Ishikawa (cell line): ENCODE data around the gene ZDHHC11.

Experiments
- CEBPB ChIP-seq: IDR thresholded peaks from 2 replicates; pipeline ENCODE4 v1.6.1; 2012
- CREB1 ChIP-seq: IDR thresholded peaks from 2 replicates; pipeline ENCODE4 v1.6.1; 2012; ENCODE audit warnings: low read depth
- EGR1 ChIP-seq: IDR thresholded peaks from 2 replicates; pipeline ENCODE4 v1.6.1; 2012
- EP300 ChIP-seq: IDR thresholded peaks from 2 replicates; pipeline ENCODE4 v1.6.1; 2012; ENCODE audit warnings: borderline replicate concordance
- FOXM1 ChIP-seq: IDR thresholded peaks from 2 replicates; pipeline ENCODE4 v1.6.1; 2012; ENCODE audit warnings: low read depth, borderline replicate concordance
- NFIC ChIP-seq: IDR thresholded peaks from 2 replicates; pipeline ENCODE4 v1.6.1; 2012
- RAD21 ChIP-seq: IDR thresholded peaks from 2 replicates; pipeline ENCODE4 v1.6.1; 2012; ENCODE audit warnings: low read depth
- TAF1 ChIP-seq: IDR thresholded peaks from 2 replicates; pipeline ENCODE4 v1.6.1; 2012; ENCODE audit warnings: low read depth, mild to moderate bottlenecking
- TCF12 ChIP-seq: IDR thresholded peaks from 2 replicates; pipeline ENCODE4 v1.6.1; 2012; ENCODE audit warnings: low read depth
- TEAD4 ChIP-seq: IDR thresholded peaks from 2 replicates; pipeline ENCODE4 v1.6.1; 2012
- YY1 ChIP-seq: IDR thresholded peaks from 2 replicates; pipeline ENCODE4 v1.6.1; 2012; ENCODE audit warnings: low read depth
- ZBTB7A ChIP-seq: IDR thresholded peaks from 2 replicates; pipeline ENCODE4 v1.6.1; 2012; ENCODE audit warnings: low read depth
- TF ChIP-seq, protein P1 (sequence below): IDR thresholded peaks from 2 replicates; pipeline ENCODE4 v1.6.1; 2012; ENCODE audit warnings: low read depth, mild to moderate bottlenecking
- TF ChIP-seq, protein P2 (sequence below): IDR thresholded peaks from 2 replicates; pipeline ENCODE4 v1.6.1; 2012
- TF ChIP-seq, protein P3 (sequence below): IDR thresholded peaks from 2 replicates; pipeline ENCODE4 v1.6.1; 2012

Gene ZDHHC11

DNA sequence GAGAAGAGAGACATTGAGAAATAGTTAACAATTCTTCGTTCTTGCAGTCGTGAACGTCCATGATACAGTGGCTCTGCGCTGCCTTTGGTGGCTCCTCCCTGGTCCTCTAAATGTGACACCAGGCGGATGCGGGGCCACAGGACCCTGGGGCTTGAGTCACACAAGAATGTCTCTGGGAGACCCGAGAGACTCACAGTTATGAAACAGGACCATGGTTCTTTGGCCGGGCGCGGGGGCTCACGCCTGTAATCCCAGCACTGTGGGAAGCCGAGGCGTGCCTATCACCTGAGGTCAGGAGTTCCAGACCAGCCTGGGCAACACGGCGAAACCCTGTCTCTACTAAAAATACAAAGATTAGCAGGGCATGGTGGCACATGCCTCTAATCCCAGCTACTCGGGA, 767 bp upstream of the ZDHHC11 start:
- TF ChIP-seq RAD21 (no peak), TEAD4 (no peak), NFIC (no peak), CREB1 (no peak)
- TF ChIP-seq, protein P1, sequence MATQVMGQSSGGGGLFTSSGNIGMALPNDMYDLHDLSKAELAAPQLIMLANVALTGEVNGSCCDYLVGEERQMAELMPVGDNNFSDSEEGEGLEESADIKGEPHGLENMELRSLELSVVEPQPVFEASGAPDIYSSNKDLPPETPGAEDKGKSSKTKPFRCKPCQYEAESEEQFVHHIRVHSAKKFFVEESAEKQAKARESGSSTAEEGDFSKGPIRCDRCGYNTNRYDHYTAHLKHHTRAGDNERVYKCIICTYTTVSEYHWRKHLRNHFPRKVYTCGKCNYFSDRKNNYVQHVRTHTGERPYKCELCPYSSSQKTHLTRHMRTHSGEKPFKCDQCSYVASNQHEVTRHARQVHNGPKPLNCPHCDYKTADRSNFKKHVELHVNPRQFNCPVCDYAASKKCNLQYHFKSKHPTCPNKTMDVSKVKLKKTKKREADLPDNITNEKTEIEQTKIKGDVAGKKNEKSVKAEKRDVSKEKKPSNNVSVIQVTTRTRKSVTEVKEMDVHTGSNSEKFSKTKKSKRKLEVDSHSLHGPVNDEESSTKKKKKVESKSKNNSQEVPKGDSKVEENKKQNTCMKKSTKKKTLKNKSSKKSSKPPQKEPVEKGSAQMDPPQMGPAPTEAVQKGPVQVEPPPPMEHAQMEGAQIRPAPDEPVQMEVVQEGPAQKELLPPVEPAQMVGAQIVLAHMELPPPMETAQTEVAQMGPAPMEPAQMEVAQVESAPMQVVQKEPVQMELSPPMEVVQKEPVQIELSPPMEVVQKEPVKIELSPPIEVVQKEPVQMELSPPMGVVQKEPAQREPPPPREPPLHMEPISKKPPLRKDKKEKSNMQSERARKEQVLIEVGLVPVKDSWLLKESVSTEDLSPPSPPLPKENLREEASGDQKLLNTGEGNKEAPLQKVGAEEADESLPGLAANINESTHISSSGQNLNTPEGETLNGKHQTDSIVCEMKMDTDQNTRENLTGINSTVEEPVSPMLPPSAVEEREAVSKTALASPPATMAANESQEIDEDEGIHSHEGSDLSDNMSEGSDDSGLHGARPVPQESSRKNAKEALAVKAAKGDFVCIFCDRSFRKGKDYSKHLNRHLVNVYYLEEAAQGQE = no peak

DNA sequence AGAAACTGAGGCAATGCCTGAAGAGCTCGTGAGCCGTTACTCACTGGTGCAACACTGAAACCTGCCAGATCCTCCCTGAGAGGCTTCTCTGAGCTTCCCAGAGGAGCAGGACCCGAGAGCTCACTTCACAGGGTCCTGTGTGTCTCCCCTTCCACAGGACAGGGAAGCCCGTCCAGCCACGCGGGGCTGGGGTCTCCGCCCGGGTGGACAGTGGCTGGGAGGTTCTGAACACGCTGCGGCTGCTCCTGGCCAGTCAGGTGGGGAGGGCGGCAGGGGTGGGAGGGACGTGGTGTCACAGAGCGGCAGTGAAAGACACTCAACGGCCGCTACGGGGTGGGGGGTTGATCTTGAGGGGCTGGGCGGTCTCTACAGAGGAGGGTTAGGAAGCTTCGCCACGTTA, 290 bp upstream of the ZDHHC11 start:
- TF ChIP-seq FOXM1 (no peak), RAD21 (no peak)

DNA sequence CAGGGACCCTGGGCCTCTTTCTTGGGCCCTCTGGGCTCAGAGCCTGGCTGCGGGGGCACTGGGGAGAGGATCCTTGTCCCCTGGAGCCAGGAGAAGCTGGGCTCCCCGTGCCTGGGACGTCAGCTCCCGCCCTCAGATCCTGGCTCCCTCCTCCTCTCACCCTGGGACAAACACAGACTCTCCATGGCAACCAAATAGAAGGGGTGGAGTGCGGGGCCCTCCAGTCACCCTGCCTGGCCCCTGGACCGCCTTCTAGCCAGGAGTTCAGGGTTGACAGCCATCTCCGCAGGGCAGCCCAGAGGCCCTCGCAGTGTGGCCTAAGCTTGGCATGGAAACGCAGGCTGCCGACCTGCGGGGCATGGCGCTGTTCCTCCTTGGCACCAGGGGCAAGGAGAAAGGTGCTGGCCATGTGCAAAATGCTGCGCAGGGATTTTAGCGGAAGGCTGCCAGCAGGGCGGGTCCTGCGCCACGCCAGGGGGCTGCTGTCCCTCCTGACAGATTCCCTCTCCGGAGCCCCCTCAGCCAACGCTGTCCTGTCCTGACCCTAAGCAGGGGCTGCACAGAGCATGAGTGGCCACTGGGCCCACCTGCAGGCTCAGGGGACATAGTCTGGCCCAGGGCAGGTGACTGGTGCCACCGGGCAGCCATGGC, 1.0 kb downstream of the ZDHHC11 start:
- no peak for TF ChIP-seq TAF1
- TF ChIP-seq, protein P2, sequence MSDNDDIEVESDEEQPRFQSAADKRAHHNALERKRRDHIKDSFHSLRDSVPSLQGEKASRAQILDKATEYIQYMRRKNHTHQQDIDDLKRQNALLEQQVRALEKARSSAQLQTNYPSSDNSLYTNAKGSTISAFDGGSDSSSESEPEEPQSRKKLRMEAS = no peak
- 0 out of 2 replicates have a peak, but pooled peaks have one; percentile 1 for TF ChIP-seq ZBTB7A
- no peak for TF ChIP-seq FOXM1
- TF ChIP-seq, protein P1 = no peak

DNA sequence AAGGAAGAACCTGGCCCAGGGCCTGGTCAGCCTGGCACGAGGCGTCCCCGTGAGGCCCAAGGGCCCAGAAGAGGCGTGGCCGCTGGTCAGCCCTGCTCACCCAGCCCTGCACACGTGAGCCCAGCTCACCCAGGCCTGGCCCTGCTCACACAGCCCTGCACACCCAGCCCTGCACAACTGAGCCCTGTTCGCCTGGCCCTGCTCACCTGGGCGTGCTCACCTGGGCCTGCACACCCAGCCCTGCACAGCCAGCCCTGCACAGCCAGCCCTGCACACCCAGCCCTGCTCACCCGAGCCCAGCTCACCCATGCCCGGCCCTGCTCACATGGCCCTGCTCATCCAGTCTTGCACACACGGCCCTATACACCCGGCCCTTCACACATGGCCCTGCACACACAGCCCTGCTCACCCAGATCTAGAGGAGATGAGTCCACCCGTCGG, 2.1 kb downstream of the ZDHHC11 start:
- TF ChIP-seq, protein P3, sequence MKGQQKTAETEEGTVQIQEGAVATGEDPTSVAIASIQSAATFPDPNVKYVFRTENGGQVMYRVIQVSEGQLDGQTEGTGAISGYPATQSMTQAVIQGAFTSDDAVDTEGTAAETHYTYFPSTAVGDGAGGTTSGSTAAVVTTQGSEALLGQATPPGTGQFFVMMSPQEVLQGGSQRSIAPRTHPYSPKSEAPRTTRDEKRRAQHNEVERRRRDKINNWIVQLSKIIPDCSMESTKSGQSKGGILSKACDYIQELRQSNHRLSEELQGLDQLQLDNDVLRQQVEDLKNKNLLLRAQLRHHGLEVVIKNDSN = no peak
- TF ChIP-seq NFIC (no peak), YY1 (no peak), CEBPB (no peak), CREB1 (no peak), TAF1 (no peak), TCF12 (no peak), RAD21 (no peak), EP300 (no peak), EGR1 (no peak), ZBTB7A (no peak), TEAD4 (no peak), FOXM1 (no peak)
- TF ChIP-seq, protein P1 = no peak
- TF ChIP-seq, protein P2 = no peak

DNA sequence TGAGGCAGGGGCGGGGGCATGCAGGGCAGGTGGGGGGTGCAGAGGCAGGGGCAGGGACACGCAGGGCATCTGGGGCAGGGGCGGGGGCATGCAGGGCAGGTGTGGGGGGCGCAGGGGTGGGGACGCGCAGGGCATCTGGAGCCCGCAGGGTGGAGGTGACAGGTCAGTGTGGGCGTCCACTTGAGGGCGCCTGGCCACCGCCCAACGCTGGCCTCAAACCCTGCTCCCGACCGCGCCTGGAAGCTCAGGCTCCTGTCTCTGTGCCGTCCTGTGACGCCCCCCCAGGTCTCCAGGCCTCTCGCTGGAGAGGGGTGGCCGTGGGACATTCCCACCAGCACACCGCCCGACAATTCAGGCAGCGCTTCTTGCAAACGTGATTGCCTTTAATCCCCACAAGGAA, 6.9 kb downstream of the ZDHHC11 start:
- peak; percentile 64 for TF ChIP-seq RAD21

DNA sequence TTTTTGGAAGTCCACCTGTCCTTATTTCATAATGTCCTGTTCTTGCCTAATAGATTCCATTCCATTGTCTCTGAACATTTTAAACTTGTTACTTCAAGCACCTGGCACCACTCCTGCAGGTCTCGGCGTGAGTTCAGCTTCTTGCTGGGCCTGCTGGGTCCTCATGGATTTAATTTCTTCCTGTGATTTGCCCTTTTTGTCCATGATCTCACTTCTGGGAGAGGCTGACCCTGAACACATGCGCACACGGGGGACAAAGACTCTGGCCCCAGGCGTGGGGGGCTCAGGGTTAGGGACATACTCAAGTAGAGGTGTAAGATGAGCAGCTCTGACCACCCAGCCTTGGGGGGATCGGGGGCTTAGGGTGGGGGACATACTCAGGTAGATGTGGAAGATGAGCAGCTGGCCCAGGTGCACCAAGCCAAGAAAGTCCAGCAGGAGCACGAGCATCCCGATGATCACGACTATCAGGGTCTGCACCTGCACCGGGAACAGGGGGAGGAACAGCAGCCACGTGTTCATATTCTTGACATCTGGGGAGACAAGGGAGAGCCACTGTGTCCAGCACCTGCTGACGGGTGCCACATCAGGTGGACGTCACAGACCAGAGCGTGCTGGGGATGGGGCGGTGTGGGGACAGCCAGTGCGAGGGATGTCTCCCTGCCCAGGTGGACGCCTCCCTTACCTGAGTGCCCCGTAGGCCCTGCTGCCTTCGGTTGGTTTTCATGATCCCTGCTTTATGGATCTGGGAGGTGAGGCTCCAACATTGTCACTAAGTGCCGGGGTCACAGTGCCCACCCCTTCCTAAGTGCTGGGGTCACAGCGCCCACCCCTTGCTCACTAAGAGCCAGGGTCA, 10.4 kb downstream of the ZDHHC11 start:
- TF ChIP-seq TCF12 (0 out of 2 replicates have a peak, but pooled peaks have one; percentile 33), CEBPB (peak; percentile 89), NFIC (peak; percentile 60)
